Neural progenitor cell (in vitro differentiated cells): ENCODE measurements around the gene THRB. TPM values are rescaled to one million over a fixed set of nuclear protein-coding genes. Genes with fewer than 3 reads are reported as not detected.

Experiments
- DNase-seq: peaks from one replicate; pipeline ENCODE4 v3.0.0-alpha.2; 2016; ENCODE audit warnings: low spot score
- H2AFZ ChIP-seq: fragments of 200-600 bp; sonication (generic); replicated peaks from 2 replicates; pipeline ENCODE4 v1.6.1; 2016; ENCODE audit warnings: antibody characterized with exemption
- H3F3A ChIP-seq: fragments of 200-600 bp; sonication (generic); 2 replicates; pipeline ENCODE4 v1.6.1; 2016; ENCODE audit warnings: antibody characterized with exemption, low read depth
- H3K27ac ChIP-seq: fragments of 200-600 bp; sonication (generic); 2 replicates; pipeline ENCODE4 v1.5.1; 2016; ENCODE audit warnings: mild to moderate bottlenecking
- H3K27me3 ChIP-seq: fragments of 200-600 bp; sonication (generic); 2 replicates; pipeline ENCODE4 v1.6.1; 2016; ENCODE audit warnings: mild to moderate bottlenecking, moderate library complexity
- H3K36me3 ChIP-seq: fragments of 200-600 bp; sonication (generic); 2 replicates; pipeline ENCODE4 v1.5.1; 2016
- H3K4me1 ChIP-seq: fragments of 200-600 bp; sonication (generic); 2 replicates; pipeline ENCODE4 v1.6.1; 2016; ENCODE audit warnings: mixed run types
- H3K4me2 ChIP-seq: fragments of 200-600 bp; sonication (generic); 2 replicates; pipeline ENCODE4 v1.6.1; 2016
- H3K4me3 ChIP-seq: fragments of 200-600 bp; sonication (generic); 2 replicates; pipeline ENCODE4 v1.5.1; 2016
- H3K79me2 ChIP-seq: fragments of 200-600 bp; sonication (generic); 2 replicates; pipeline ENCODE4 v1.6.1; 2016; ENCODE audit warnings: low read depth
- H3K9ac ChIP-seq: fragments of 200-600 bp; sonication (generic); 2 replicates; pipeline ENCODE4 v1.6.1; 2016
- H3K9me3 ChIP-seq: fragments of 200-600 bp; sonication (generic); 2 replicates; pipeline ENCODE4 v1.5.1; 2016; ENCODE audit warnings: low read depth
- H4K20me1 ChIP-seq: fragments of 200-600 bp; sonication (generic); 2 replicates; pipeline ENCODE4 v1.6.1; 2016; ENCODE audit warnings: low read depth
- H3K27ac Mint-ChIP-seq: 3 replicates; pipeline ENCODE4 v1.8.0; 2021; ENCODE audit warnings: mixed read lengths
- H3K27me3 Mint-ChIP-seq: 2 replicates; pipeline ENCODE4 v1.8.0; 2022; ENCODE audit warnings: low read depth, mild to moderate bottlenecking, inconsistent platforms, moderate library complexity, mixed read lengths; ENCODE audit not compliant: insufficient read depth
- H3K36me3 Mint-ChIP-seq: 3 replicates; pipeline ENCODE4 v1.8.0; 2021; ENCODE audit warnings: mixed read lengths
- H3K4me1 Mint-ChIP-seq: 3 replicates; pipeline ENCODE4 v1.8.0; 2021; ENCODE audit warnings: mixed read lengths
- H3K4me3 Mint-ChIP-seq: 3 replicates; pipeline ENCODE4 v1.8.0; 2021; ENCODE audit warnings: mild to moderate bottlenecking, moderate library complexity, mixed read lengths
- H3K9me3 Mint-ChIP-seq: 3 replicates; pipeline ENCODE4 v1.8.0; 2020; ENCODE audit warnings: mixed read lengths
- EZH2 ChIP-seq: fragments of 200-600 bp; sonication (generic); IDR thresholded peaks from 2 replicates; pipeline ENCODE4 v1.6.1; 2017; ENCODE audit warnings: antibody characterized with exemption, mild to moderate bottlenecking, moderate library complexity
- EZH2phosphoT487 ChIP-seq: fragments of 200-600 bp; sonication (generic); IDR thresholded peaks from 2 replicates; pipeline ENCODE4 v1.6.1; 2017; ENCODE audit warnings: antibody characterized with exemption
- total RNA-seq: library from RNA; depleted of rRNA; stranded (reverse); fragments of >200 nt; gene quantifications from 2 replicates; pipeline ENCODE4 v1.2.3, GENCODE V29; 2015; ENCODE audit warnings: low replicate concordance
- TF ChIP-seq, protein P1 (sequence below): fragments of 200-600 bp; sonication (generic); IDR thresholded peaks from 2 replicates; pipeline ENCODE4 v1.5.1; 2017; ENCODE audit warnings: antibody characterized with exemption, mild to moderate bottlenecking

THRB gene
- total RNA-seq, 1 donor from 2014 or later, result 1.2 TPM

DNA sequence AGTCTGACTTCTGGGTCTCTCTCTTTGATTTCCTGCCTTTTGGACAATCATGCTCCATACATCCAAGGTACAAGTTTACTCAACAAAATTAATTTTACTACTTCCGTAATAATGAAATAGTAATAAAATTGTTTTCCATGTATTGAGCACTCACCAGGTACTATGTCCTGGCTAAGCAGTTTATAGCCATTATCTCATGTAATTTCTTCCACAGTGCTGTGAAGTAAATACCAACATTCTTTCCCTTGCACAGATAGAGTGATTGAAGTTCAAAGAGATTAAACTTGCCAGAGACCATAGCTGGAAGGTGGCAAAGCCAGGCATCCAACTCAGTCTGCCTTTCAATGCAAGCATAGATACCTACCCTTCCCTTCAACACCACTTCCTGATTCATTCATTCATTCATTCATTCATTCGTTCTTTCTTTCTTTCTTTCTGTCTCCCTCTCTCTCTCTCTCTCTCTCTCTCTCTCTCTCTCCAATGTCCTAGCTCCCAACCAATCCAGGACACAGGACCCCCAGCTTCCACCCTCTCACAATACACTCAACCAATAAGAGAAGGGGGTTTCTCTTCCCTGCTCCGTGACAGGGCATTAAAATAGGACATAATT, 12.4 kb downstream of the THRB start:
- H3K36me3 ChIP-seq, result no peaks in the 10 kb centered on the region
- no peak for DNase-seq
- H3K4me3 ChIP-seq, result no peak overlapping the region
- H4K20me1 ChIP-seq, result no peaks in the 10 kb centered on the region
- H3K27me3 ChIP-seq, result no peaks in the 10 kb centered on the region
- H3K79me2 ChIP-seq, result no peaks in the 10 kb centered on the region
- H3K36me3 Mint-ChIP-seq, result no peaks in the 10 kb centered on the region
- peaks cover 5% of the 10 kb centered on the region for H3K4me1 Mint-ChIP-seq
- H3K9me3 Mint-ChIP-seq, result no peaks in the 10 kb centered on the region
- no peak overlapping the region for H3K4me3 Mint-ChIP-seq
- no peak overlapping the region for H2AFZ ChIP-seq
- no peak overlapping the region for H3K4me2 ChIP-seq
- TF ChIP-seq EZH2phosphoT487, result no peak
- no peak for TF ChIP-seq EZH2
- TF ChIP-seq, protein P1, sequence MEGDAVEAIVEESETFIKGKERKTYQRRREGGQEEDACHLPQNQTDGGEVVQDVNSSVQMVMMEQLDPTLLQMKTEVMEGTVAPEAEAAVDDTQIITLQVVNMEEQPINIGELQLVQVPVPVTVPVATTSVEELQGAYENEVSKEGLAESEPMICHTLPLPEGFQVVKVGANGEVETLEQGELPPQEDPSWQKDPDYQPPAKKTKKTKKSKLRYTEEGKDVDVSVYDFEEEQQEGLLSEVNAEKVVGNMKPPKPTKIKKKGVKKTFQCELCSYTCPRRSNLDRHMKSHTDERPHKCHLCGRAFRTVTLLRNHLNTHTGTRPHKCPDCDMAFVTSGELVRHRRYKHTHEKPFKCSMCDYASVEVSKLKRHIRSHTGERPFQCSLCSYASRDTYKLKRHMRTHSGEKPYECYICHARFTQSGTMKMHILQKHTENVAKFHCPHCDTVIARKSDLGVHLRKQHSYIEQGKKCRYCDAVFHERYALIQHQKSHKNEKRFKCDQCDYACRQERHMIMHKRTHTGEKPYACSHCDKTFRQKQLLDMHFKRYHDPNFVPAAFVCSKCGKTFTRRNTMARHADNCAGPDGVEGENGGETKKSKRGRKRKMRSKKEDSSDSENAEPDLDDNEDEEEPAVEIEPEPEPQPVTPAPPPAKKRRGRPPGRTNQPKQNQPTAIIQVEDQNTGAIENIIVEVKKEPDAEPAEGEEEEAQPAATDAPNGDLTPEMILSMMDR, result no peak
- no peak overlapping the region for H3K27ac Mint-ChIP-seq
- H3K4me1 ChIP-seq, result peaks cover 17% of the 10 kb centered on the region
- H3K9ac ChIP-seq, result no peak overlapping the region
- peaks cover 5% of the 10 kb centered on the region for H3K27me3 Mint-ChIP-seq
- no peaks in the 10 kb centered on the region for H3K9me3 ChIP-seq
- no peak overlapping the region for H3K27ac ChIP-seq
- H3F3A ChIP-seq, result peaks cover 11% of the 10 kb centered on the region

DNA sequence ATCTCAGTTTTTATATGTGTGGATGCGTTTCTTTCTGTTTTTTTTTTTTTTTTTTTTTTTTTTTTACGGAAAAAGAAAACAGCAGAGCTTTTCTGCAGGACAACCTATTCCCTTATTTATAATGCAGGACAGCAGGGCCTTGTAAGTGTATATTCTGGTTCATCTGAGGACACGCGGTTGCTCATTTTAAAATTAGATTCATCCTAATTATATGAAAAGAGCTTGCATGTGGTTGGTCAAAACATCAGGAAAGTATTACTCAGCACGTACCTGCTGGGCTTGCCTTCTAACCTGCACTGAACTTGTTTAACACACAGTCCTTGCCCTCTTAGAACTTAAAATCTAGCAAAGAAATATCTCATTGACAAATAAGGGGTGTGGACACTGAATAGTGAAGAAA, 13.5 kb downstream of the THRB start:
- Mint-ChIP-seq H3K27me3 (peaks cover 5% of the 10 kb centered on the region), H3K27ac (no peak overlapping the region), H3K4me3 (no peak overlapping the region), H3K9me3 (no peaks in the 10 kb centered on the region), H3K36me3 (no peaks in the 10 kb centered on the region), H3K4me1 (peaks cover 5% of the 10 kb centered on the region)
- Histone ChIP-seq H3K9ac (no peak overlapping the region), H3K36me3 (no peaks in the 10 kb centered on the region), H3K79me2 (no peaks in the 10 kb centered on the region), H2AFZ (no peak overlapping the region), H4K20me1 (no peaks in the 10 kb centered on the region), H3K9me3 (no peaks in the 10 kb centered on the region), H3K4me3 (no peak overlapping the region), H3F3A (peaks cover 13% of the 10 kb centered on the region), H3K4me1 (peaks cover 25% of the 10 kb centered on the region), H3K4me2 (no peak overlapping the region), H3K27me3 (no peaks in the 10 kb centered on the region), H3K27ac (no peak overlapping the region)
- TF ChIP-seq EZH2phosphoT487 (no peak), EZH2 (no peak)
- TF ChIP-seq, protein P1, result no peak
- DNase-seq, result no peak

DNA sequence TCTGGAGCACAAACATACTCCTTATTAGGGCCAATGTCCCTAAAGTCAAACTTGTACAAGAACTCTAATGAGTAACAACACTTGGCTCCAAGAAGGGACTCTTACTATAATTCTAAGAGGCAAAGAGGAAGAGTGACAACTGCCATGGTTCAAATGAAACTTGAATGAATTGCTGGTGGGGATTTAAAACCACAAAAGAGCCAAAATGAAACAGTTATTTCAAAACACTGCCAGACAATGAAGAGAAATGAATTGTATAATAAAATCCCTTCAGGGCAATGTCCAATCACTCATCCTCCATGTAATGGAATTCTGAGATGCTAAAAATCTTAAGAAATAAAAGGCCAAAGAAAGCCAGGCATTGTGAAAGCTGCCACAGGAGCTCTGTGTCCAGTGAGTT, 14.2 kb downstream of the THRB start:
- no peak overlapping the region for H3K4me2 ChIP-seq
- Mint-ChIP-seq H3K36me3 (no peaks in the 10 kb centered on the region), H3K27ac (no peak overlapping the region), H3K9me3 (no peaks in the 10 kb centered on the region), H3K27me3 (peaks cover 5% of the 10 kb centered on the region), H3K4me3 (no peak overlapping the region), H3K4me1 (peaks cover 5% of the 10 kb centered on the region)
- no peaks in the 10 kb centered on the region for H3K36me3 ChIP-seq
- no peaks in the 10 kb centered on the region for H3K79me2 ChIP-seq
- no peaks in the 10 kb centered on the region for H4K20me1 ChIP-seq
- TF ChIP-seq, protein P1, result no peak
- TF ChIP-seq EZH2phosphoT487 (no peak), EZH2 (no peak)
- H3K27ac ChIP-seq, result no peak overlapping the region
- no peak for DNase-seq
- H3K4me3 ChIP-seq, result no peak overlapping the region
- no peaks in the 10 kb centered on the region for H3K9me3 ChIP-seq
- H3F3A ChIP-seq, result peaks cover 13% of the 10 kb centered on the region
- no peak overlapping the region for H3K9ac ChIP-seq
- peak overlapping the region; percentile 35 for H2AFZ ChIP-seq
- no peaks in the 10 kb centered on the region for H3K27me3 ChIP-seq
- H3K4me1 ChIP-seq, result peaks cover 29% of the 10 kb centered on the region
